A673 (cell line): Measurements from ENCODE around the gene VAV3. TPM values are rescaled to one million over a fixed set of nuclear protein-coding genes. Genes with fewer than 3 reads are reported as not detected.
A peak's percentile ranks its signal among the peaks of the same experiment; 100 is the strongest.

ENCODE experiments used
- BruUV-seq: library from RNA; stranded (reverse); fragments of 400-500 nt; replicated peaks from 2 replicates; lab custom pipeline; 2021; lab: Mats Ljungman, UMichigan
- CTCF ChIA-PET: fragments of 300-600 bp; sonication (Branson Sonifier 250); formaldehyde crosslinking; loops from one replicate; lab custom pipeline; 2022; ENCODE audit warnings: antibody characterized with exemption; lab: Charles Lee
- POLR2A ChIA-PET: fragments of 300-600 bp; sonication (Branson Sonifier 250); formaldehyde crosslinking; loops from one replicate; lab custom pipeline; 2022; ENCODE audit warnings: antibody characterized with exemption; ENCODE audit not compliant: low non-redundant PET; lab: Charles Lee
- DNase-seq: peaks from one replicate; pipeline ENCODE4 v3.0.0-alpha.2; 2015; ENCODE audit warnings: low spot score
- H3K27ac ChIP-seq: fragments of 200-600 bp; sonication (generic); 2 replicates; pipeline ENCODE4 v1.5.1; 2016; ENCODE audit warnings: mixed run types, low read depth, mild to moderate bottlenecking, mixed read lengths, antibody characterized with exemption, low read length; ENCODE audit not compliant: poor library complexity, severe bottlenecking
- H3K27me3 ChIP-seq: fragments of 200-600 bp; sonication (generic); replicated peaks from 2 replicates; pipeline ENCODE4 v1.6.1; 2017; ENCODE audit warnings: mixed run types, low read depth, mild to moderate bottlenecking, mixed read lengths, antibody characterized with exemption, low read length; ENCODE audit not compliant: insufficient read depth, poor library complexity
- H3K36me3 ChIP-seq: fragments of 200-600 bp; sonication (generic); 2 replicates; pipeline ENCODE4 v1.6.1; 2016; ENCODE audit warnings: mixed run types, mild to moderate bottlenecking, mixed read lengths, antibody characterized with exemption, low read length; ENCODE audit not compliant: insufficient read depth, poor library complexity, severe bottlenecking
- H3K4me1 ChIP-seq: fragments of 200-600 bp; sonication (generic); 2 replicates; pipeline ENCODE4 v1.6.1; 2017; ENCODE audit warnings: mixed run types, mild to moderate bottlenecking, mixed read lengths, antibody characterized with exemption, low read length; ENCODE audit not compliant: insufficient read depth, poor library complexity, severe bottlenecking
- H3K4me3 ChIP-seq: fragments of 200-600 bp; sonication (generic); 2 replicates; pipeline ENCODE4 v1.5.1; 2016; ENCODE audit warnings: low read depth, mixed run types, mild to moderate bottlenecking, mixed read lengths, low read length; ENCODE audit not compliant: poor library complexity, severe bottlenecking
- H3K9me3 ChIP-seq: fragments of 200-600 bp; sonication (generic); 2 replicates; pipeline ENCODE4 v1.6.1; 2016; ENCODE audit warnings: mixed run types, low read depth, mild to moderate bottlenecking, mixed read lengths, antibody characterized with exemption, low read length; ENCODE audit not compliant: poor library complexity, severe bottlenecking
- CTCF ChIP-seq: fragments of 300-800, 200-600 bp; sonication (generic); conservative IDR thresholded peaks from 2 replicates; pipeline ENCODE4 v1.5.1; 2017; ENCODE audit warnings: low read depth, mild to moderate bottlenecking, antibody characterized with exemption, low read length, moderate library complexity, mixed read lengths
- EZH2 ChIP-seq: fragments of 200-600 bp; sonication (generic); IDR thresholded peaks from 2 replicates; pipeline ENCODE4 v1.6.1; 2017; ENCODE audit warnings: borderline replicate concordance, low read depth, mild to moderate bottlenecking, mixed read lengths, antibody characterized with exemption, low read length; ENCODE audit not compliant: poor library complexity, severe bottlenecking
- intact Hi-C: fragments of 100-400 bp; cut with micrococcal nuclease; formaldehyde crosslinking; loops from one replicate; pipeline ENCODE4 v1.10.0; 2022; ENCODE audit not compliant: unreplicated experiment
- total RNA-seq: library from RNA; stranded (reverse); gene quantifications from 2 replicates; pipeline ENCODE4 v1.2.3, GENCODE V29; 2021

The VAV3 gene
- total RNA-seq, 1 experiment from 2014 or later = 0.30 TPM

GRCh38 chr1:107640207-107640606 lies 324.8 kb downstream of the VAV3 start:
- POLR2A ChIA-PET = no interaction called here
- CTCF ChIA-PET = no interaction called here
- no TSS peak for BruUV-seq
- intact Hi-C loops = no loop called here
- TF ChIP-seq EZH2 (no peak), CTCF (no peak)
- H3K27ac ChIP-seq = no peak overlapping the region
- no peaks in the 10 kb centered on the region for H3K4me1 ChIP-seq
- H3K27me3 ChIP-seq = no peaks in the 10 kb centered on the region
- no peak overlapping the region for H3K4me3 ChIP-seq
- no peaks in the 10 kb centered on the region for H3K36me3 ChIP-seq
- peak; percentile 43 for DNase-seq
- no peaks in the 10 kb centered on the region for H3K9me3 ChIP-seq

GRCh38 chr1:107637101-107637500 lies 327.9 kb downstream of the VAV3 start:
- no peaks in the 10 kb centered on the region for H3K9me3 ChIP-seq
- TF ChIP-seq CTCF (no peak), EZH2 (no peak)
- no peaks in the 10 kb centered on the region for H3K27me3 ChIP-seq
- ChIA-PET CTCF (no interaction called here), POLR2A (no interaction called here)
- H3K4me3 ChIP-seq = no peak overlapping the region
- no peak for DNase-seq
- H3K27ac ChIP-seq = no peak overlapping the region
- no peaks in the 10 kb centered on the region for H3K36me3 ChIP-seq
- H3K4me1 ChIP-seq = no peaks in the 10 kb centered on the region
- intact Hi-C loops = no loop called here
- no TSS peak for BruUV-seq

GRCh38 chr1:107633596-107633995 lies 331.4 kb downstream of the VAV3 start:
- POLR2A ChIA-PET = no interaction called here
- BruUV-seq = no TSS peak
- no peak for TF ChIP-seq CTCF
- no peak for TF ChIP-seq EZH2
- no peak overlapping the region for H3K4me3 ChIP-seq
- H3K9me3 ChIP-seq = no peaks in the 10 kb centered on the region
- no peaks in the 10 kb centered on the region for H3K36me3 ChIP-seq
- intact Hi-C loops = no loop called here
- H3K27me3 ChIP-seq = no peaks in the 10 kb centered on the region
- no peaks in the 10 kb centered on the region for H3K4me1 ChIP-seq
- H3K27ac ChIP-seq = no peak overlapping the region
- no peak for DNase-seq
- CTCF ChIA-PET = no interaction called here
